Left lobe of liver (tissue), 2 donors: Measurements from ENCODE around the gene ANTXR2. TPM values are rescaled to one million over a fixed set of nuclear protein-coding genes. Genes with fewer than 3 reads are reported as not detected.
"Not testable (repeated sequence)": the region's sequence is repeated elsewhere in the genome, so short reads cannot be mapped to it uniquely, and the experiment has no call there.

Experiments
- ATAC-seq: fragments of 200-7000 bp; cut with Tn5 transposase; one replicate; pipeline ENCODE4 v1.9.1; 2020; ENCODE audit warnings: mild to moderate bottlenecking, moderate library complexity
- DNase-seq: peaks from one replicate; pipeline ENCODE4 v3.0.0-alpha.2; 2020; ENCODE audit warnings: low spot score
- total RNA-seq: library from RNA; stranded (reverse); gene quantifications from one replicate; pipeline ENCODE4 v1.2.1, GENCODE V29; 2021
- donor health status: DM: no; HTN: no; CAD: no; lungs with moderate emphysema.
- donor health status: DM: no; HTN: yes; CAD: no.

Gene ANTXR2
- total RNA-seq, 1 donor from 2014 or later, result 31.9 TPM

GRCh38 chr4:79996851-79997250 is 76.2 kb downstream of the ANTXR2 start:
- DNase-seq (no peak), ATAC-seq (no peak)

- no peak for ATAC-seq
- no peak for DNase-seq
Observed at GRCh38 chr4:79993476-79993875, 79.6 kb downstream of the ANTXR2 start.

GRCh38 chr4:79991601-79992000 is 81.4 kb downstream of the ANTXR2 start:
- ATAC-seq (no peak), DNase-seq (no peak)

GRCh38 chr4:79991100-79991499 is 81.9 kb downstream of the ANTXR2 start:
- ATAC-seq, DNase-seq: not testable (repeated sequence)

- DNase-seq, result no peak
- ATAC-seq, result no peak
Observed at GRCh38 chr4:79987401-79987800, 85.6 kb downstream of the ANTXR2 start.

- DNase-seq, result no peak
- ATAC-seq, result no peak
Observed at GRCh38 chr4:79983431-79983830, 89.6 kb downstream of the ANTXR2 start.

GRCh38 chr4:79982601-79983322 is 90.3 kb downstream of the ANTXR2 start:
- no peak for DNase-seq
- no peak for ATAC-seq

GRCh38 chr4:79980448-79980847 is 92.6 kb downstream of the ANTXR2 start:
- DNase-seq (no peak), ATAC-seq (no peak)

GRCh38 chr4:79979785-79980437 is 93.1 kb downstream of the ANTXR2 start:
- no peak for DNase-seq
- ATAC-seq, result no peak

- no peak for DNase-seq
Observed at GRCh38 chr4:79977131-79977840, 95.7 kb downstream of the ANTXR2 start.

GRCh38 chr4:79964400-79965211 is 108.4 kb downstream of the ANTXR2 start:
- no peak for DNase-seq
- ATAC-seq, result no peak

More at GRCh38 chr4:79977131-79977840, 95.7 kb downstream of the ANTXR2 start:
- no peak for ATAC-seq

- ATAC-seq (no peak), DNase-seq (no peak)
Observed at GRCh38 chr4:79964020-79964399, 109.0 kb downstream of the ANTXR2 start.

- ATAC-seq (no peak), DNase-seq (no peak)
Observed at GRCh38 chr4:79959652-79960051, 113.4 kb downstream of the ANTXR2 start.

GRCh38 chr4:79958466-79959264 is 114.4 kb downstream of the ANTXR2 start:
- DNase-seq (no peak), ATAC-seq (no peak)

- ATAC-seq (no peak), DNase-seq (no peak)
Observed at GRCh38 chr4:79949178-79949577, 123.9 kb downstream of the ANTXR2 start.

- no peak for ATAC-seq
- no peak for DNase-seq
Observed at GRCh38 chr4:79948739-79949138, 124.3 kb downstream of the ANTXR2 start.

GRCh38 chr4:79948261-79948660 is 124.8 kb downstream of the ANTXR2 start:
- ATAC-seq (no peak), DNase-seq (no peak)

GRCh38 chr4:79947386-79947785 is 125.6 kb downstream of the ANTXR2 start:
- ATAC-seq (no peak), DNase-seq (no peak)

GRCh38 chr4:79935274-79935673 is 137.8 kb downstream of the ANTXR2 start:
- ATAC-seq (no peak), DNase-seq (no peak)

- ATAC-seq (no peak), DNase-seq (no peak)
Observed at GRCh38 chr4:79934660-79935059, 138.4 kb downstream of the ANTXR2 start.
